Activated naive CD8-positive, alpha-beta T cell treated with anti-CD3 and anti-CD28 coated beads, Interleukin-2, amount 10 ng/mL, durations not matched to agents 7 days and 5 days (primary cell): ENCODE measurements around the gene SETD7. TPM values are rescaled to one million over a fixed set of nuclear protein-coding genes. Genes with fewer than 3 reads are reported as not detected.
A peak's percentile ranks its signal among the peaks of the same experiment; 100 is the strongest.

Experiments used
- ATAC-seq: fragments of 150-1000 bp; cut with Tn5 transposase; one replicate; pipeline ENCODE4 v1.10.0; 2021; ENCODE audit warnings: low read depth, moderate library complexity
- POLR2A ChIA-PET: fragments of 350-600 bp; sonication (Branson Sonifier 250); formaldehyde crosslinking; loops from one replicate; lab custom pipeline; 2021; ENCODE audit warnings: antibody characterized with exemption; lab: Charles Lee
- DNase-seq: peaks from one replicate; pipeline ENCODE4 v3.0.0; 2021
- H3K27ac Mint-ChIP-seq: one replicate; pipeline ENCODE4 v1.8.0; 2022; ENCODE audit warnings: mild to moderate bottlenecking, mixed read lengths
- H3K27me3 Mint-ChIP-seq: one replicate; pipeline ENCODE4 v1.8.0; 2022; ENCODE audit warnings: mild to moderate bottlenecking, moderate library complexity, mixed read lengths
- H3K36me3 Mint-ChIP-seq: one replicate; pipeline ENCODE4 v1.8.0; 2021; ENCODE audit warnings: mild to moderate bottlenecking, mixed read lengths
- H3K4me1 Mint-ChIP-seq: one replicate; pipeline ENCODE4 v1.8.0; 2021; ENCODE audit warnings: mixed read lengths
- H3K4me3 Mint-ChIP-seq: one replicate; pipeline ENCODE4 v1.8.0; 2022; ENCODE audit warnings: mild to moderate bottlenecking, moderate library complexity, mixed read lengths
- H3K9me3 Mint-ChIP-seq: one replicate; pipeline ENCODE4 v1.8.0; 2021; ENCODE audit warnings: mixed read lengths
- total RNA-seq, 2 experiments: library from RNA; stranded (reverse); gene quantifications; one replicate each; pipeline ENCODE4 v1.2.3, GENCODE V29; 2021

SETD7 gene
- total RNA-seq, 2 experiments from 2014 or later, result 9.4 to 10.1 TPM

DNA sequence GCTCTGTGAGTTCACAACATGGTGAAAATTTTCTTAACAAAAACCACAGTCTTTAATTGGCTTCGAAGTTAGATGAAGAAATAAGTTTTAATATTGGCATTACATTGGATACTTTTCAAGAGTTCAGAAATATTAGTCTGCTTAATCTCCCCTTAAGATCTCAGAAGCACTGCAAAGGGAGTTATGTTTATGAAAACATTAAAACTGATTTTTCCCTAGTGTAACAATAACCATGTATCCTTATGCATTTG is 1.5 kb downstream of the SETD7 start:
- DNase-seq, result no peak
- Mint-ChIP-seq H3K9me3 (no peaks in the 10 kb centered on the region), H3K4me3 (peak overlapping the region; percentile 94), H3K36me3 (no peaks in the 10 kb centered on the region), H3K4me1 (peaks cover 36% of the 10 kb centered on the region), H3K27me3 (peaks cover 4% of the 10 kb centered on the region), H3K27ac (peak overlapping the region; percentile 95)
- ATAC-seq, result no peak
- POLR2A ChIA-PET, result interaction anchor here (0.7 to 1.8 kb wide), 2 partner anchors 10 to 136 kb away, joined by 4 read pairs; no protein-coding TSS in a partner anchor

DNA sequence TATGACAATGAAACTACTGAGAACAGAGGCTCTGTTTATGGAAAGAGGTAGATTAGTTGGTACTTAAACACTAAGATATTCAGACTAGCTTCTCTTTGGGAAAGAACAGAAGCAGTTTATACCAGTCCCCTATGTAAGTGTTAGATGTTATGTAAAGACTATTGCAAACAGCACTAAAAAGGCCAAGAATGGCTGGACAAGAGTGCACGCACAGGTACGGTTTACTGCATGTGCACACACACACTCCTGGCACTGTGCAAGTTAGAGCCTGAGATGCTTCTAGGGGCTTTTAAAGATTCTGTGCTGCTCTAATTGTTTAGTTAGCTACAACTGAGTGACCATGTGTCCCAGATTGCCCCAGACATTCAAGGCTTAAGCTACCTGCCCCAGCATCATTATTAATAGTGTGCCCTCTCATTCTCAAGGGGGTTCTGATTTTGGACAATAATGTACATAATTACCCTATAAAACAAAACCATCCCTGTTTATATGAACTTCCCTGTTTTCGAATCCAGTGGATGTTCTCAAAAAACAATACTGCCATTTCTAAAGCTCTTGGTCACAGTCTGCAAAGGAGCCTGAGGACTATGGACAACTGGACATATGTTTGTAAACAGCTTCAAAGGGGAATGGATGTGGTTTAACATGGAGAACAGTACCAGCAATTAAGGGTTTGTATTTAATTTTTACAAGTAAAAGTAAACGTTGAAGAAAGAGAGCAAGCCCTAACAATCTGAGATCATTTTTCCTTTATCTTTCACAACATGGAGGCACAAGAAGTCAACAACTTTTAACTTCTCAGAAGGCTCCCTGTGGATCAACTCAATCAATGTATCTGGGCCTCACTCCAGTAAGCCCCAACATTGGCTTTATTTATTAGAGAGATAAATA is 2.0 kb downstream of the SETD7 start:
- POLR2A ChIA-PET, result interaction anchor here (0.7 to 1.8 kb wide), 2 partner anchors 9 to 135 kb away, joined by 4 read pairs; no protein-coding TSS in a partner anchor

DNA sequence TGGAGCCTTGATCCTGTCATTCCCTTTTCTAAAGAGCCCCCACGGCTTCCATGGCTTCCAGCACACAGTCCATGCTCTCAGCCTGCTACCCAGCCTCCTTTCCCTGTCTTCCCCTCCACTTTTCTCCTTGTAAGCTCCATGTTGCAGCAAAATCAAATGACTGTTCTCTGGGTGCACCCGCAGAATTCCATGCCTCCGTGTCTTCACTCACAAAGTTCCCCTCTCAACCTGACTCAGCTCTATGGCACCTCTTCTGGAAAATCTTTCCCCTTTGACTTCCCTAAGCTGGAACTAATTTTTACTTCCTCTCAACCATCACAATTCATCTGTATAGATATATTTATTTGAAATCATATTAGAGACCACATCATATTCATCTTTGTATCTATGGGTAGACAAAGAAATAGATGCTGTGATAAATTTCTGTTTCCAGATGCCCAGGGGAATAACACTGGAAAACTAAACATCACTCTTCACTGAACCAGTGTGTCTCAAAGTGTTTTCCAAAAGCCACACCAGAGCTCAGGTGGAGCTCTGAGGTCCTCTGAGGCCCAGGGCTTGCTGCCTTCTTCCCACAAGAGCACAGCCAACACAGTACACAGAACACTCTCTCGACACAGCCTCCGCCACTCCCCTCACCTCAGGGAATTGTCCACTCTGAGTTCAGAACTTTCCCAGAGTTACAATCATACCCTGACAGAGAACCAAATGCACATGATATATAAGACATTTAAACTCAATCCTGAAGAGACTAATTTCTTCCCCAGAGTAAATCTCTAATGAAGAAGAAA is 3.3 kb downstream of the SETD7 start:
- POLR2A ChIA-PET, result interaction anchor here (0.7 kb wide), 1 partner anchor 99 kb away, joined by 4 read pairs; no protein-coding TSS in a partner anchor
- Mint-ChIP-seq H3K9me3 (no peaks in the 10 kb centered on the region), H3K4me3 (no peak overlapping the region), H3K27me3 (peaks cover 4% of the 10 kb centered on the region), H3K4me1 (peaks cover 26% of the 10 kb centered on the region), H3K27ac (no peak overlapping the region), H3K36me3 (no peaks in the 10 kb centered on the region)
- DNase-seq, result no peak
- ATAC-seq, result no peak

More for the DNA sequence above, 2.0 kb downstream of the SETD7 start:
- no peaks in the 10 kb centered on the region for H3K9me3 Mint-ChIP-seq
- ATAC-seq (no peak), DNase-seq (no peak)
- H3K36me3 Mint-ChIP-seq, result no peaks in the 10 kb centered on the region
- H3K27ac Mint-ChIP-seq, result no peak overlapping the region
- H3K27me3 Mint-ChIP-seq, result peaks cover 4% of the 10 kb centered on the region
- H3K4me3 Mint-ChIP-seq, result peak overlapping the region; percentile 94
- H3K4me1 Mint-ChIP-seq, result peaks cover 34% of the 10 kb centered on the region

DNA sequence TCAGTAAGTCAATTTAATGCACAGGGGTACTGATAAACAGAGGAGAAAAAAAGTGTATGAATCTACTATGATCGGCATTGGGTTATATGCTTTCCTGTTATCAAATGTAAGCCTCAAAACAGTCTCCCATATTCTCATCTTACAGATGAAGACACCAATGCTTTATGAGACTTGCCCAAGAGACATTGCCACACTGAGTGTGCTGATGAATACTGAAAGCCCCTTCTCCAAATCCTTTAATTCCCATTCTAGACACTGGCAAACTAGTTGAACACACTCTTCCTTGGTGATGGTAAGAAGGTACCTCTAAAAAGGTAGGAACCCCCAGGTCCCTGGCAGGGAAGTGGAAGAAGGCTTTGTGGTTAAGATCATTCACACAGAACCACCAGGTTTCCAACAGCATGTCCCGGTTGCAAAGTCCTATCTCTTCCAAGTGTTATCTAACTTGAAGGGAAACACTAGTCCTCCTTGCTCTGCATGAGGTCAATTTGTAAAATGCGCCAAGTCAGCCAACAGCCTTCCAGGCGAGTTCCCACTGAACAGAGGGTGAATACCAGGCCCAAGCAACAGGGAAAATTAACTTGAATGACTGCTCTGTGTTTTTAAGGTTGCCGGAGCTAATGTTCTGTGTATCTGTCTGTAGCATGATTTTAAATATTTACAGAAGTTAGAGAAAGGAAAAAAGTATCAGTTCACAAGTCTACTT is 5.1 kb downstream of the SETD7 start:
- Mint-ChIP-seq H3K27ac (no peak overlapping the region), H3K4me1 (peaks cover 20% of the 10 kb centered on the region), H3K4me3 (no peak overlapping the region), H3K9me3 (no peaks in the 10 kb centered on the region), H3K27me3 (peaks cover 2% of the 10 kb centered on the region), H3K36me3 (no peaks in the 10 kb centered on the region)
- no peak for DNase-seq
- no peak for ATAC-seq
- POLR2A ChIA-PET, result no interaction called here

DNA sequence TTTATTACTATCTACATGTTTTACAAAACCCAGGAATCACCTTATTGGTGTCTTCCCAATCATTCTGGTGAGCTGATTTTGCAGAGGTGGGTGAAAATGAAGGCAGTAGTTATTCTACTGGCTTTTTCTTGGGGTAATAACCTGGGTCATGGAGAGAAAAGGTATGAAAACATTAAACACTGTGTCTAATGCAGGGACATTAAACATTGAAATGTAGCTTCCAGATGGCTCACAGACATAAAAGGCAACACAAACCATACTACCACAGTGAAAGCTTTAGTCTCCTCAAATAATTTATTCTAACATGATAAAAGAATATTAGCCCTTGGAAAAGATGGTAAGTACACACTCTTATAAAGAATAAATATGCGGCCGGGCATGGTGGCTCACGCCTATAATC is 8.0 kb downstream of the SETD7 start:
- Mint-ChIP-seq H3K9me3 (no peaks in the 10 kb centered on the region), H3K27ac (no peak overlapping the region), H3K36me3 (peaks cover 7% of the 10 kb centered on the region), H3K27me3 (no peaks in the 10 kb centered on the region), H3K4me1 (peaks cover 6% of the 10 kb centered on the region), H3K4me3 (no peak overlapping the region)
- POLR2A ChIA-PET, result no interaction called here
- no peak for DNase-seq
- ATAC-seq, result no peak

DNA sequence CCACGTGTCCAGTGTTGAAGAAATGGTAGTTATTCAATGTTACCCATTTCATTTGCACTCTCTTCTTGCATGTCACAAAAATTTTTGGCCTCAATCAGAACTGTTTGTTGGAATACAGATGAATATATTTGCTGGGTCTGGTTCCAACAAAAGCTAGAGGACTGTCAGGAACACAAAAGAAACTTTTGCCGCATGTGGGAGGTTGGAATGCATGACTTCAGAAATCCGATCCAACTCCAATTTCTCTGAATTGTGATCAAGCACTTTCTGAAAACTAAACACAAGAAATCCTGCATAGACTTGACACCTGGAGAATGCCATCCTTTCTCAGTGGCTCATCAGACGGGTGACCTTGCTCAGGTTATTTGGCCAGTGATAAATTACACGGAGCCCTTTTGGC is 15.4 kb downstream of the SETD7 start:
- ATAC-seq (no peak), DNase-seq (no peak)
- Mint-ChIP-seq H3K36me3 (peaks cover 19% of the 10 kb centered on the region), H3K27me3 (no peaks in the 10 kb centered on the region), H3K27ac (no peak overlapping the region), H3K4me1 (no peaks in the 10 kb centered on the region), H3K9me3 (no peaks in the 10 kb centered on the region), H3K4me3 (no peak overlapping the region)
- POLR2A ChIA-PET, result no interaction called here

DNA sequence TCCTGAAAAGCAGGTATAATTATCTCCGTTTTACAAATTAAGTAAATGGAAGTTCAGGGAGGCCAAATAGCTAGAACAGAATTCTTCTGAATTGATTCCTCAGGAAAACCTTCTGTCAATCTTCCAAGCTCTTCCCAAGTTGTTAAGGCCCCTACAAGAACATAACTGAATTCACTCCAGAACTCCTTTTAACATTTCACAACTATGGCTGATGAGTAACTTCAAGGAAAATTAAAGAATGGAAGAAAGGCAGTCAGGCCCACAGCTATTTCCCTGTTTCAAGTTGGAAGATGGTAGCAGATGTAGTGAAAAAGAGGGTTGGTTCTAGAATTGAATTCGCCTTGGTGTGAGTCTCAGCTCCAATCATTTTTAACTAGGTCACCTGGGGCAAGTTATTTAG is 15.9 kb downstream of the SETD7 start:
- Mint-ChIP-seq H3K27me3 (no peaks in the 10 kb centered on the region), H3K9me3 (no peaks in the 10 kb centered on the region), H3K4me1 (no peaks in the 10 kb centered on the region), H3K4me3 (no peak overlapping the region), H3K27ac (no peak overlapping the region), H3K36me3 (peaks cover 19% of the 10 kb centered on the region)
- ATAC-seq (no peak), DNase-seq (no peak)
- POLR2A ChIA-PET, result no interaction called here

DNA sequence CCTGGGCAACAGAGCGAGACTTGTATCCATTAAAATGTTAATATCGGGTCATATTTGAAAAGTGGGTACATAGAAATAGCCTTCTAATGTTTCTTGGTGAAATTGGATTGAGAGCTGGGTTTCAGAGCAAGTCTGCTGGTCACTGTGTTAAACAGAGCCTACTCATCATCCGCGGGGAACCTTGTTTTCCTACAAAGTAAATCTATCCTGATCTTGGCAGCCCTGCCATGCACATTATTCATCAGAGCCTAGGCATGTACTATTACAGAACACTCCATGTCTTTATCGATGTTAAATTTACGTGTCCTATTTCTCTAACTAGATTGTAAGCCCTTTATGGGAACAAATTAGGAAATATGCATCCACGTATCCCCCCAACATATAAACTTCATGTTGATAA is 18.7 kb downstream of the SETD7 start:
- POLR2A ChIA-PET, result no interaction called here
- H3K27ac Mint-ChIP-seq, result no peak overlapping the region
- no peaks in the 10 kb centered on the region for H3K4me1 Mint-ChIP-seq
- DNase-seq (no peak), ATAC-seq (no peak)
- no peaks in the 10 kb centered on the region for H3K27me3 Mint-ChIP-seq
- H3K36me3 Mint-ChIP-seq, result peaks cover 12% of the 10 kb centered on the region
- no peaks in the 10 kb centered on the region for H3K9me3 Mint-ChIP-seq
- H3K4me3 Mint-ChIP-seq, result no peak overlapping the region

DNA sequence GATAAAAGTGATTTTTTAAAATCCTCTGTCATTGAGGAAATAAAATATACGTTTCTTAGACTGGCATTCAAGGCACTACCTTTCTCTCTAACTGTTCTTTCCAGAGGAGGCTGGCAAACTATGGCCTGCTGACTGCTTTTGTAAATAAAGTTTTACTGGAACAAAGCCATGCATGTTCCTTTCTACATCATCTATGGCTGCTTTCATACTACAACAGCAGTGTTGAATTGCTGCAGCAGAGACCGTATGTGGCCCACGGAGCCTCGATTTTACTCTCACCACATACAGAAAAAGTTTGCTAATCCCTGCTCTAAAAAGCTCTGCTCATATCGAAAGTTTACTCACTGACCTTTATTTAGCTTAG is 20.2 kb downstream of the SETD7 start:
- no peak overlapping the region for H3K4me3 Mint-ChIP-seq
- no peak overlapping the region for H3K27ac Mint-ChIP-seq
- no peaks in the 10 kb centered on the region for H3K9me3 Mint-ChIP-seq
- H3K4me1 Mint-ChIP-seq, result peaks cover 3% of the 10 kb centered on the region
- ATAC-seq (no peak), DNase-seq (no peak)
- POLR2A ChIA-PET, result no interaction called here
- H3K36me3 Mint-ChIP-seq, result peaks cover 6% of the 10 kb centered on the region
- H3K27me3 Mint-ChIP-seq, result no peaks in the 10 kb centered on the region

DNA sequence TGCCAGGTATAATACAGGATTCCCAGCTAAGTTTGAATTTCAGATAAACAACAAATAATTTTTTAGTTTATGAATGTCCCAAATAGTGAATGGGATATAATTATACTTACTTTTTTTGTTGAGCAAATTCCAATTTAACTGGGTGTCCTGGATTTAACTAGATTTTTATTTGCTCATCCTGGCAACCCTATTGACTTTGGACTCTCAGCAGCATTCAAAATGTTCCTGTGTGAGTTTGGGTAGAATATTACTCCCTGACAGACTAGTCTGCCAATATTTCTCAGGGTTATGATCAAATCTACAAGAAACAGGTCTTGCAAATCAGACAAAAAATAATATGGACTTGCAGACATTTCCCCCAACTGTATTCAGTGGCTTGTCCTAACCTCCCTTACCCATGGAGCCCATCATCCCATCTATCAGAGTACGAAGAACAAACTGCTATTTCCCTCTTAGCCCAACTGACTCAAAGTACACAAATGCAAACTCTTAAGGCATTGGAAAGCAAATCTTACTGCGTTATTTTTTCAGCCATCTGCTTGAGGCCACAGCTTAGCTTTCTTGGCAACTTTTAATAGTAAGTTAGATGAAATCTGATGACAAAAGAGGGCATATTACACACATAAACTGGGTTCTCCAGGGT is 20.7 kb downstream of the SETD7 start:
- Mint-ChIP-seq H3K36me3 (peaks cover 6% of the 10 kb centered on the region), H3K9me3 (no peaks in the 10 kb centered on the region), H3K4me3 (no peak overlapping the region), H3K27ac (no peak overlapping the region), H3K4me1 (peaks cover 4% of the 10 kb centered on the region), H3K27me3 (no peaks in the 10 kb centered on the region)
- DNase-seq (no peak), ATAC-seq (no peak)
- POLR2A ChIA-PET, result no interaction called here

DNA sequence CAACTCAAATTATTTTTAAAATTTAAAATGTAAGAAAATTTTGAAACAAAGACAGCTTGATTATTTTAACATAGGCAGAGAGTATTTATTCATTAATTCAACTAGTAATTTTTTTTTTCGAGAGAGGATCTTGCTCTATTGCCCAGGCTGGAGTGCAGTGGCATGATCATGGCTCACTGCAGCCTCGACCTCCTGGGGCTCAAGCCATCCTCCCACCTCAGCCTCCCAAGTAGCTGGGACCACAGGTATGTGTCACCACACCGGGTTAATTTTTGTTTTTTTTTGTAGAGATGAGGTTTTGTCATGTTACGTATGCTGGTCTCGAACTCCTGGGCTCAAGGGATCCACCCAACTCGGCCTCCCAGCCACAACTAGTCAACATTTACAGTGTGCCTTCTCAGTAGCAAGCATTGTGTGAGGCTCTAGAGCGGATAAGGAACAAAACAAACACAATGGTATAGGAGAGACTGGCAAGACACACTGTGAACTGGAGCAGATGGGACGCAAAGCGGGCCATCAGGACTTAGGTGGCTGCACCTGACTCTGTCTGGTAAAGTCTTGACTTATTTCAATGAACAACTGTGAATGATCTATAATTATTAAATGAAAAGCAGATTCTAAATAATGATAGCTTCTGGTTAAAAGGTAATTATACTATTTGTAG is 21.6 kb downstream of the SETD7 start:
- Mint-ChIP-seq H3K36me3 (peaks cover 2% of the 10 kb centered on the region), H3K27ac (no peak overlapping the region), H3K9me3 (no peaks in the 10 kb centered on the region), H3K4me3 (no peak overlapping the region), H3K4me1 (peaks cover 4% of the 10 kb centered on the region), H3K27me3 (no peaks in the 10 kb centered on the region)
- DNase-seq, result no peak
- POLR2A ChIA-PET, result no interaction called here
- ATAC-seq, result no peak

DNA sequence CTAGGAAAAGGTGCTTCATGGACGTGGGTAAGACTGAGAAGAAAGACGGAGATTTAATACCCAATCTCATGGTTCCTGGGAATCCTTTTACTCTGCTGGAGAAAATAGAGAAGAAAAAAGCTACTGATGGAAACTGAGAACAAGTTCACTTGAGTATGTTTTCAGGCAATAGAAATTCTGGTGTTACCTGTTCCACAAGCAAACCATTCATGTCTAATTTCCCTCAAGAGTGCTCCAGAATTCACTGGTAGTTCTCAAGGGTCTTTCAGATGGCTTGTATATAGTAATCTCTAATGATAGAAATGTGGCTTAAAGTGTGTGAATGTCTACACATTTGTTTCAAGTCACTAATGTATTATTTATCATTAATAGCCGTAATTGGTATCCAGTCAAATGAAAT is 22.5 kb downstream of the SETD7 start:
- no peak for ATAC-seq
- POLR2A ChIA-PET, result no interaction called here
- H3K4me1 Mint-ChIP-seq, result peaks cover 6% of the 10 kb centered on the region

DNA sequence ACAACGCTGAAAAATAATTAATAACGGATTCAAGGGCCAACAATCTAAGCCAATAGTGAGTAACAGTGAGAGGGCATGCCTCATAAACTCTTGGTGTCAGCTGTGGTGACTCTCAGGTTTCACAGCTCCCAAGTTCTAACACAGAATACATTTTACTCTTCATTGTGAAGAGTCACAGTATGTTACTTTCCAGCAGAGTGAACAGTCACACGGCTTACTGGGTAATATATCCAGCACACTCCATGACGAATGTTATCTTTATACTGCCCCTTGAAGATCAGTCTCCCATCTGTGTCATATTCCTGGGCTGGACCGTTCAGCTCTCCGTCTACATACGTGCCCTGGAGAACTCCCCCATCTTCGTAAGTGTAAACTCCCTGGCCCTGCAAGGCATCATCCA is 23.1 kb downstream of the SETD7 start:
- no peaks in the 10 kb centered on the region for H3K27me3 Mint-ChIP-seq
- no peak overlapping the region for H3K27ac Mint-ChIP-seq
- H3K4me3 Mint-ChIP-seq, result no peak overlapping the region
- H3K9me3 Mint-ChIP-seq, result no peaks in the 10 kb centered on the region
- peaks cover 8% of the 10 kb centered on the region for H3K4me1 Mint-ChIP-seq
- H3K36me3 Mint-ChIP-seq, result peaks cover 9% of the 10 kb centered on the region
- DNase-seq (no peak), ATAC-seq (no peak)
- POLR2A ChIA-PET, result no interaction called here

More for the DNA sequence above, 22.5 kb downstream of the SETD7 start:
- no peaks in the 10 kb centered on the region for H3K27me3 Mint-ChIP-seq
- peaks cover 5% of the 10 kb centered on the region for H3K36me3 Mint-ChIP-seq
- no peak overlapping the region for H3K27ac Mint-ChIP-seq
- H3K4me3 Mint-ChIP-seq, result no peak overlapping the region
- DNase-seq, result no peak
- H3K9me3 Mint-ChIP-seq, result no peaks in the 10 kb centered on the region
